Epithelial cell of esophagus (primary cell): ENCODE data around the gene PPP2R2D.

Source experiments
- DNase-seq: peaks from one replicate; pipeline ENCODE4 v3.0.0; 2010; ENCODE audit warnings: low read depth
- H3K4me3 ChIP-seq: 2 replicates; pipeline ENCODE4 v1.5.1; 2011; ENCODE audit warnings: mild to moderate bottlenecking, low read length, control low read depth
- TF ChIP-seq, protein P1 (sequence below): IDR thresholded peaks from 2 replicates; pipeline ENCODE4 v1.5.1; 2011; ENCODE audit warnings: low read depth, mild to moderate bottlenecking, low read length, control low read depth, inconsistent platforms; ENCODE audit not compliant: insufficient read depth; ENCODE audit errors: missing control alignments

The PPP2R2D gene

DNA sequence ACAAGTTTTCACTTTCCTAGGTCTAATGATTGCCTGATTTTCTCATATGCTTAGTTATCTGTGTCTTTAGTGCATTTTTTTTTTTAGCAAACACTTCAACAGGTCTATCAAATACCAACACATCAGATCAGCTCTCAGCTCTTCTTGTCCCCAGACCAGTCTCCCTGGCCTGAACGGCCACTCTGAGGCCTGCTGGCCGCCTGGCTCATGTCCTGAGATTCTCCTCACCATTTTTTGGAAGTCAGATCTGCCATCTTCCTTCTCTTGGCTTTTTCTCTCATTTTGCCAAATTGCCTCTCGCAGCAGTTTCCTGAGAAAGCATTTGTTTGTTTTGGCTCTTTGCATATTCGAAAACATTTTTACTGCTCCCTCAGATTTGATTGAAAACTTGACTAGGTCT lies 29.3 kb downstream of the PPP2R2D start:
- H3K4me3 ChIP-seq, result no peak overlapping the region
- TF ChIP-seq, protein P1, sequence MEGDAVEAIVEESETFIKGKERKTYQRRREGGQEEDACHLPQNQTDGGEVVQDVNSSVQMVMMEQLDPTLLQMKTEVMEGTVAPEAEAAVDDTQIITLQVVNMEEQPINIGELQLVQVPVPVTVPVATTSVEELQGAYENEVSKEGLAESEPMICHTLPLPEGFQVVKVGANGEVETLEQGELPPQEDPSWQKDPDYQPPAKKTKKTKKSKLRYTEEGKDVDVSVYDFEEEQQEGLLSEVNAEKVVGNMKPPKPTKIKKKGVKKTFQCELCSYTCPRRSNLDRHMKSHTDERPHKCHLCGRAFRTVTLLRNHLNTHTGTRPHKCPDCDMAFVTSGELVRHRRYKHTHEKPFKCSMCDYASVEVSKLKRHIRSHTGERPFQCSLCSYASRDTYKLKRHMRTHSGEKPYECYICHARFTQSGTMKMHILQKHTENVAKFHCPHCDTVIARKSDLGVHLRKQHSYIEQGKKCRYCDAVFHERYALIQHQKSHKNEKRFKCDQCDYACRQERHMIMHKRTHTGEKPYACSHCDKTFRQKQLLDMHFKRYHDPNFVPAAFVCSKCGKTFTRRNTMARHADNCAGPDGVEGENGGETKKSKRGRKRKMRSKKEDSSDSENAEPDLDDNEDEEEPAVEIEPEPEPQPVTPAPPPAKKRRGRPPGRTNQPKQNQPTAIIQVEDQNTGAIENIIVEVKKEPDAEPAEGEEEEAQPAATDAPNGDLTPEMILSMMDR, result no peak
- DNase-seq, result no peak

DNA sequence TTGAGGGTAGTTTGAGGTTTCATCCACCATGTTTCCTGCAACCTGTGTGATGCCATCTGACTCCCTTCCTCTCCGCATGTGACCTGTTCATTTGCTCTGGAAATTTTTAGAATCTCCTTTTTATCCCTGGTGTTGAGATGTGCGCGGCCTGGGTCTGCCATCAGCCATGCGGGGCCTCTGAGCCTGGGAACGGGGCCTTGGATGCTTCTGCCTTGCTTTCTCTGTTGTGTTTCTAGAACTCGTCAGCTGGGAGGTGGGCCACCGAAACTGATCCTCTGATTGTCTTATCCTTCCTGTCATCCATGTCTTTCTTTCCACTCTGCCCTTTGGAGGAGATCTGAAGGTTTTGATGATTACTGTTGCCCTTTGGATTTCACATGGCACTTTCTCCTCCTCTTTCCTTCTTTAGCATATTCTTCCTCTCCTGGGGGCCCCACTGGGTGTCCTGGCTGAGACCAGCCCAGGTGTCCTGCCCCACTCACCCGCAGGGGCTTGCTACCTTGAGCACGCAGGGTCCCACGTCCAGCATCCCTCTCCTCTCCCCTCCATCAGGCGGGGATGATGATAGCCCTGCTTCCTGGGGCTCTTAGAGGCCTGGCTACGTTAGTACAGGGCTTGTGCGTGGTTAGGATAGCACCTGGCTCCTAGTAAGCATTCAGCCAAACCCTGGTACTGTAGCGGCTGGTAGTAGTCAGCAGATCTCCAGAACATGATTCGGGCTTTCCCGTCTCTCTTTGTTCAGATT lies 29.9 kb downstream of the PPP2R2D start:
- no peak overlapping the region for H3K4me3 ChIP-seq
- TF ChIP-seq, protein P1, result no peak
- DNase-seq, result no peak

DNA sequence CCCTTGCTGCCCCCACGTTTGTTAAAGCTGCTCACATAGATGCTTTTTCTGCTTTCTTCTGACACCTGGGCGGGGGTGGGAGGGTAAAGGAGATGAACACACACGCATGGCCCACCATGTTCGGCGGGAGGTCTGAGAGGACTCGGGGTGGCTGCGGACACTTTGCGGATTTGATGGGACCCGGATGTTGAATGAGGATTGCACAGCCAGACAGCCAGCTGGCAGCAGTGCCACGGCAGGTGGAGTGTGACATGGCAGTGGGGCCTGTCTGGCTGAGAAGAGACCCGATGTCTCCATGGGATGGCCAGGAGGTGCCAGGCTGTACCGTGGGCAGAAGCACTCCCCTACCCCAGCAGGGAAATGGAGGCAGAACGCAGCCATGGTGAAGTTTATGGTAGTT lies 31.2 kb downstream of the PPP2R2D start:
- H3K4me3 ChIP-seq, result no peak overlapping the region
- TF ChIP-seq, protein P1, result no peak
- DNase-seq, result no peak

DNA sequence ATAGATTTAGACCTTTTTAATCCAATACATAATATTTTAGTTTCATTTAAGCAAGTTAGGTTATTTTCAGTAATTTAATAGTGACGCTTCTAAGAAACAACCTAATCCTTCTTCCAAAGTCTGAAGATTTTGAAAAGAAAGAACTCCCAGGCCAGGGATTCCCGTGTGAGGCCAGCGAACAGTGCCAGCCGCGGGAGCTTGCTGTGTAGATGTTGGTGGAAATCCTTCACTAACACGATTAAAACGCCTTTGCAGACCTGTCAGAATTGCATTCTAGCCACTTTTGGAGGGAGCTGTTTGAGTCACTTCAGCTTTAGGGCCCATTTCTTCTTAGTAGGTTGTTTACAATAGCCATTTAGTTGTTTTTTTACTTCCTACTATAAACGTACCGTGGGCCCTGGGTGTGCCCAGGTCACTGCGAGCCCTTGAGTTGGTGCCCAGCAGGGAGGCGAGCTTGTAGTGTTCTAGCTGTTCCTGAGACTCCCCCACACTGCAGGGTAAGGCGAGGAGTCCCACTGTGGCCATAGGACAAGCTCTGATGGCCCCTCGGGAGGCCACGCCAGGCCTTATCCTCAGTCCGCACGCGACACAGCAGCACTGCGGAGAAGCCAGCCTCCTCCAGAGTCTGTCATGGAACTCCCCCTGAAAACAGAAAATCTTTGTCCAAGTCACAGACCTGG lies 32.3 kb downstream of the PPP2R2D start:
- no peak for DNase-seq
- no peak overlapping the region for H3K4me3 ChIP-seq
- TF ChIP-seq, protein P1, result no peak

DNA sequence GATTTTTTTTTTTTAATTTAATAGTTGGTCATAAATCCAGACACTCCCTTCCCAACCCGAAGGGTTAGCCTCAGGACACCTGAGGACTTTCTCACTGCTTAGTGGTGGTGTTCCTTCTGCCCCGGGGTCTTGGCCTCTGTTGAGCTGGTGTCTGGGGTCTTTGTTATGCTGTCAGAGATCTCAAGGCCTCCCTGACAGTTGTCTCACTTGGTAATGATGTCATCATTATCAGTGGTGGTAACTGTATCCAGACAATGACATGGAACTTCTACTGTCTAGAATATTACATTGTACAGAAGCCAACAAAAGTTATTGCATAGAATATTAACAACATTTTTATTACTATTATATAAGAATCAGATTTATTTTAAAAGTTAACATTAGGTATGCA lies 32.9 kb downstream of the PPP2R2D start:
- TF ChIP-seq, protein P1, result no peak
- no peak for DNase-seq
- no peak overlapping the region for H3K4me3 ChIP-seq

DNA sequence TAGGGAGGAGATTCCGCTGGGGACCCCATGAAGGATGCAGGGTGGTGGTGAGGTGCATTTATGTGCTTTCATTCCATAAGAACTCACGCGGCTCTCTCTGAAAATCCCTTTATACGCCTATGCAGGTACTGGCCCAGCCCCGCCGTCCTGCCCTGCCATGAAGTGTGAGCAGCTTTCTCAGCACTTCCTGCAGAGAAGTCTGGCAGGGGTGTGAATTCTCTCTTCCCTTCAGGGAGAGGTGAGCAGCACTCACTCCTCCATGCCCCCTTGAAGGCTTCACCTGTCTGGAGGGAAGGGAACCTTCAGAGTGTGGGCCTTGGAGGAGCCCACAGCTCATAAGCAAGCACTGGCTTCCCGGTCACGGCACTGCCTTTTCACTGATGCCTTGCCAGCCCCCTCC lies 34.0 kb downstream of the PPP2R2D start:
- TF ChIP-seq, protein P1, result no peak
- no peak for DNase-seq

More for the DNA sequence above, 34.0 kb downstream of the PPP2R2D start:
- no peak overlapping the region for H3K4me3 ChIP-seq
